Fibroblast of peridontal ligament (primary cell): ENCODE measurements around the gene GALNT16.

Source experiments
- DNase-seq: peaks from one replicate; pipeline ENCODE4 v3.0.0-alpha.2; 2010; ENCODE audit errors: extremely low read depth

The GALNT16 gene

GRCh38 chr14:69317102-69317755 is 57.3 kb downstream of the GALNT16 start:
- DNase-seq: peak; percentile 100

GRCh38 chr14:69317780-69318179 is 57.8 kb downstream of the GALNT16 start:
- DNase-seq: no peak

GRCh38 chr14:69318241-69318640 is 58.3 kb downstream of the GALNT16 start:
- DNase-seq: no peak

- DNase-seq: no peak
These were observed 59.0 kb downstream of the GALNT16 start for GRCh38 chr14:69318901-69319475.

- DNase-seq: no peak
These were observed 60.0 kb downstream of the GALNT16 start for GRCh38 chr14:69319911-69320310.

- DNase-seq: no peak
These were observed 60.8 kb downstream of the GALNT16 start for GRCh38 chr14:69320581-69321365.

GRCh38 chr14:69321601-69322330 is 61.8 kb downstream of the GALNT16 start:
- no peak for DNase-seq

GRCh38 chr14:69323266-69323998 is 63.5 kb downstream of the GALNT16 start:
- DNase-seq: no peak

- no peak for DNase-seq
These were observed 64.0 kb downstream of the GALNT16 start for GRCh38 chr14:69323999-69324282.

GRCh38 chr14:69324341-69324931 is 64.5 kb downstream of the GALNT16 start:
- no peak for DNase-seq

GRCh38 chr14:69325086-69325485 is 65.1 kb downstream of the GALNT16 start:
- DNase-seq: no peak

GRCh38 chr14:69325646-69326265 is 65.8 kb downstream of the GALNT16 start:
- DNase-seq: no peak

- no peak for DNase-seq
These were observed 66.7 kb downstream of the GALNT16 start for GRCh38 chr14:69326611-69327010.

- DNase-seq: no peak
These were observed 67.5 kb downstream of the GALNT16 start for GRCh38 chr14:69327507-69327906.

- no peak for DNase-seq
These were observed 68.4 kb downstream of the GALNT16 start for GRCh38 chr14:69328317-69328716.

- no peak for DNase-seq
These were observed 68.8 kb downstream of the GALNT16 start for GRCh38 chr14:69328765-69329164.

GRCh38 chr14:69331206-69331605 is 71.2 kb downstream of the GALNT16 start:
- DNase-seq: no peak

GRCh38 chr14:69332782-69333395 is 72.9 kb downstream of the GALNT16 start:
- no peak for DNase-seq

GRCh38 chr14:69333791-69334337 is 73.9 kb downstream of the GALNT16 start:
- no peak for DNase-seq

- DNase-seq: no peak
These were observed 74.6 kb downstream of the GALNT16 start for GRCh38 chr14:69334576-69334975.
